HG02981 (cell line): ENCODE data around the gene LPP.

ENCODE experiments used
- ATAC-seq: cut with Tn5 transposase; IDR thresholded peaks from one replicate; pipeline ENCODE4 v1.9.1; 2021; ENCODE audit warnings: mild to moderate bottlenecking, moderate library complexity; ENCODE audit not compliant: unreplicated experiment

LPP gene

GRCh38 chr3:188573956-188574355 lies 420.0 kb downstream of the LPP start:
- ATAC-seq: no peak

GRCh38 chr3:188574885-188575284 lies 420.9 kb downstream of the LPP start:
- ATAC-seq: no peak

GRCh38 chr3:188575501-188575900 lies 421.5 kb downstream of the LPP start:
- no peak for ATAC-seq

- no peak for ATAC-seq
These were observed 423.6 kb downstream of the LPP start for GRCh38 chr3:188577539-188577938.

GRCh38 chr3:188578576-188579363 lies 424.8 kb downstream of the LPP start:
- ATAC-seq: no peak

- no peak for ATAC-seq
These were observed 426.3 kb downstream of the LPP start for GRCh38 chr3:188580223-188580622.

GRCh38 chr3:188580659-188581058 lies 426.7 kb downstream of the LPP start:
- ATAC-seq: no peak

- no peak for ATAC-seq
These were observed 427.4 kb downstream of the LPP start for GRCh38 chr3:188581365-188581764.

- no peak for ATAC-seq
These were observed 427.8 kb downstream of the LPP start for GRCh38 chr3:188581792-188582191.

GRCh38 chr3:188583341-188584161 lies 429.6 kb downstream of the LPP start:
- ATAC-seq: no peak

GRCh38 chr3:188584162-188584529 lies 430.2 kb downstream of the LPP start:
- no peak for ATAC-seq

GRCh38 chr3:188584958-188585689 lies 431.2 kb downstream of the LPP start:
- no peak for ATAC-seq

GRCh38 chr3:188589071-188589470 lies 435.1 kb downstream of the LPP start:
- no peak for ATAC-seq

GRCh38 chr3:188589771-188590170 lies 435.8 kb downstream of the LPP start:
- ATAC-seq: no peak

- ATAC-seq: no peak
These were observed 436.6 kb downstream of the LPP start for GRCh38 chr3:188590557-188590956.

GRCh38 chr3:188594139-188594538 lies 440.2 kb downstream of the LPP start:
- ATAC-seq: no peak

- no peak for ATAC-seq
These were observed 442.0 kb downstream of the LPP start for GRCh38 chr3:188595890-188596376.

- ATAC-seq: no peak
These were observed 444.9 kb downstream of the LPP start for GRCh38 chr3:188598894-188599293.

- no peak for ATAC-seq
These were observed 448.2 kb downstream of the LPP start for GRCh38 chr3:188602111-188602510.

GRCh38 chr3:188602620-188603019 lies 448.7 kb downstream of the LPP start:
- ATAC-seq: no peak

- no peak for ATAC-seq
These were observed 450.7 kb downstream of the LPP start for GRCh38 chr3:188604651-188605050.
